HG03565 (cell line): ENCODE measurements around the gene RTN4RL1.
"Not testable (repeated sequence)": the region's sequence is repeated elsewhere in the genome, so short reads cannot be mapped to it uniquely, and the experiment has no call there.

Experiments used
- ATAC-seq: cut with Tn5 transposase; IDR thresholded peaks from one replicate; pipeline ENCODE4 v1.9.1; 2021; ENCODE audit warnings: mild to moderate bottlenecking, moderate library complexity; ENCODE audit not compliant: unreplicated experiment

The RTN4RL1 gene

DNA sequence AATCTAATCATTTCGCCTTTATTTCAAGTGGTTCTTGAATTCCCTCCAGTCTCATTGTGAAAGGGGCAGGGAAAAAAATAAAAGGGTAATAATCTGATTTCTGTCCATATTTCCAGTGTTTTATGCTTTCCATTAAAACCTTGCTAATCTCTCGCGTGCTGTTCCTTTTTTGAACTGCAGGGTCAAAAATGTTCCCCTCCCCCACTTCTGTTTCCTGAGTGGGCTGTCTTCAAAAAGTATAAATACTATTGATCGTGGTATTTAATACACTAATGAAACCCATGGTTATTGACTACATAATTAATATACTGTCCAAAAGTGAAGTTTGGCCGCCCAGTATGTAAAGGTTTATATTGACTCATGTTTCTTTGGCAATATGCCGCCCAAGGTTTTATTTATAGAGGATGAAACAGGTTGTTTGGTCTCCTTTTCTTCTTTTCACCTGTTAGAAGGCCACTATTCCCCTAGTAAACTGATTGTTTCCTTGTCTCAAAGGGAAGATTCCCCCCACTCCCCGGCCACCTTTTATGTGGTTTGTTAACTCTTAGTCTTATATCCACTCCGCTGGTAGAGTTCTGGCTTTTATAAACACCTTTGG lies 125.6 kb downstream of the RTN4RL1 start:
- ATAC-seq: no peak

DNA sequence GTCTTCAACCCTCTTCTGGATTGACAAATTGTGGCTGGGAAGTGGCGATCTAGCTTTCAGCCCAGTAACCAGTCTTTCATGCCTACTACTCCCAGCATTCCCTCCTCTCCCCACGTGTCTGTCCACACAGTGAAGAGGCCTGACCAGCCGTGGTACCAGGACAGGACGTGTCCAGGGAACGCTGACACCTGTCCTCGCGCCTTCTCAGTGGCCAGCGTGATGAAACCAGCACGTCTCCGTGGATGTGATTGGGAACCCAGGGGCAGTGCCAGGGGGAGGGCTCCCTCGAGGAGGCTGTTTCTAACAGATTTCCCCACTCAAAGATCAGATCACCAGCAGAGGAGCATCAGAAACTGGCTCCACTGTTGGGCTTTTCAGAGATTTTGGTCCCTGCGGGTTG lies 126.3 kb downstream of the RTN4RL1 start:
- ATAC-seq: no peak

DNA sequence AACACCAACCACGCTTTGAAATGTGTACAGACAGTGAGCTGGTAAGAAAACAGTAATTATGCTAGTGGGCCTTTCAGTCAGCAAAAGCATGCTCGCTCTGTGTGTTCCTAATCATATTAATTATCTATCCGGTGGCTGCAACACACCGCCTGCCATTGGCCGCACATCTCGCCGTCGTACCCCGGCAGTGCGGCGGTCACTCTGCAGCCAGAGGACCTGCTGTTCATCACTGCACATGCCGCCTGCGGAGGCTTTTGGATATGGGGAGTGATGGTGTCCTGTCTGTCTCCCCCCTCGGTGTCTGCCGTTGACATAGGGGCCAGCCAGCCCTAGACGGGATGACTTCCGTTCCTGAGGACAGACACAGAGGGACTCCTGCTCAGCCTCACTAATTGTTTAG lies 126.8 kb downstream of the RTN4RL1 start:
- no peak for ATAC-seq

DNA sequence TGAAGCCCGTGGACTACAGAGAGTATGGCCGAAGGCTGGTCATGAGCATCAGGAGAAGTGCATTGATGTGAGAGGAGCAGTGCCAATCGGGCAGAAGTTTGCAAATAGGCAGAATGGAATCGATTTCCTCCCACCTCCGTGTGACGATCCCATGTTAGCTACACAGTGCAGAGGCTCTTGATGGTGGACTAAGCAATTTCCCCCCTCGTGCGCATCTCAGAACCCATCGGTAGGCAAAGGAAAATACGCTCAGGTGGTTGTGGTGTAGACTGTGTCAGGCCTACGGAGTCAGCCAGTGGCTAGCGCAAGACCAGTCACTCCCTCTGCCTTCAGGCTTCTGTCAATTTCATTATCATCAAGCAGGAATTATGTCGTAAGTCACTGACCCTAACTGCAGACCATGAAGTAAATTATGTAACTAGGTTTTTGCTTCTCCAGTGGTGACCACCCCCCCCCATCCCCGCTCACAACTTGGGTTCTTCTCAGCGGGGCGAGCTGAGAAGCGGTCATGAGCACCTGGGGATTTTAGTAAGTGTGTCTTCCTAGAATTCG lies 128.0 kb downstream of the RTN4RL1 start:
- no peak for ATAC-seq

DNA sequence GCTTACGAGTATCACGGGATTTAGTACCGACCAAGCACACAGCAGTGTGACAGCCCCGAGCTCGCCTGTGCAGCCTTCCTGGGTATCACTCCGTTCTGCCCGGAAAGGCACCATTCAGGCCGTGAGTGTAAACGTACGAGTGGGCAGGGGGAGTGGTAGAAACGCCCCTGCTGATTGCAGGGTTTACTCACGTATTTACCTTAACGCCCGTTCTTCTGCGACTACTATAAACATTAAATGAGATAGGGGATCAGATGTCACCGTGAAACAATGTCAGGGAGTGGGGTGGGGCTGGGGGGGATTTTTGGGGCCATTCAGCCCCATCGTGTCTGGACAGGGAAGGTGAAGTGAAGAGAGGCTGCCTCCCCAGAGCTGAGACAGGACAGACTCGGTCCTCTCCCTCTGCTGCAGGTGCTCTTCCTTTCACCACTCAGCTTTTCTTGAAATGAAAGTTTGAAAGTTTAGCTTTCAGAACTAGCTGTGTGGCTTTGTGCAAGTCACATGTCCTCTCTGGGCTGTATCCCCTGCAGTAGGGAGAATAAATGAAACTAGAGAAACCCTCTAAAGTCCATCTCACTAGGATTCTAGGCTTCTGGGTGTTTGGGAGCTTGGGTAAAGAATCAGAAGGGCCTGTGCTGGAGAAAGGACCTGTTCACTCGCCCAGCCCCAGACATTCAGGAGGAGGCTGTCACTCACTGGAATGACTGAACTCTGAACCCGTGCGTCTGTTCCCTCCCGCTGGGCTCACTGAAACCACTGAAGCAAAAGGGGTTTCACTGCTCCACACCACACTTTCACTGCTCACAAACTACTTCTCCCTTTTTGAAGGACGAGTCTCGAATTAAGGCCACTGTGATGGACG lies 128.7 kb downstream of the RTN4RL1 start:
- ATAC-seq: no peak

DNA sequence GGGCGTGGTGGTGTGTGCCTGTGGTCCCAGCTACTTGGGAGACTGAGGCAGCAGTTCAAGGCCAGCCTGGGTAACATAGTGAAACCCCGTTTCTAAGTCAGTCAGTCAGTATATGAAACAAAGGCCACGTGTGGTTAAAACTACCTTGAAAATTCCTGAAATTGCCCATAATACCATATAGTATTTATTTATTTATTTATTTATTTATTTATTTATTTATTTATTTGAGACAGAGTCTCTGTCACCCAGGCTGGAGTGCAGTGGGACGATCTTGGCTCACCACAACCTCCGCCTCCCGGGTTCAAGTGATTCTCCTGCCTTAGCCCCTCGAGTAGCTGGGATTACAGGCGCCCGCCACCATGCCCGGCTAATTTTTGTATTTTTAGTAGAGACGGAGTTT lies 129.7 kb downstream of the RTN4RL1 start:
- ATAC-seq: not testable (repeated sequence)

DNA sequence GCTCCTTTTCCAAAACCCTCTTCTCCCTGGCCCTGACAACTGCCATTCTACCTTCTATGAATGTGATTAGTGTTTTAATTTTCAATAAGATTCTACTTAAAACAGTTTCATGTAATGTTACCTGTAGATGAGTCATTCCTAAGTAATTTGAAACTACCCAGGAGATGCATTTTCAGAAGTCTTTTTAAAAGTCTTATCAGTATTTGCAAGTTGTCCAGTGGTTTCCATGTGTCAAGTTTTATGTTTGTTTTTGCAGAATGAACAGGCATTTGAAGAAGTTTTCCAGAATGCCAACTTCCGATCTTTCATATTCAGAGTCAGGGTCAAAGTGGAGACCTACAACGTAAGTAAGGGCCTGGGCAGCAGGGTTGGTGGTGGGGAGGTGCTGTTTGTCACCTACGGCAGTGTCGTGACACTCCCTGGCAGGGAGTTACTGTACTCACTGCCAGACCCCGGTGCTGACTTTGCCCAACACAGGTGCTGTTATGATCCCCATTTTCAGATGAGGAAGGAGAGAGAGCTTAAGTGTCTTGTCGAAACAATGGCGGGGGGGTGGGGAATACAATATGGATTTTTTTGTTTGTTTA lies 130.3 kb downstream of the RTN4RL1 start:
- no peak for ATAC-seq

DNA sequence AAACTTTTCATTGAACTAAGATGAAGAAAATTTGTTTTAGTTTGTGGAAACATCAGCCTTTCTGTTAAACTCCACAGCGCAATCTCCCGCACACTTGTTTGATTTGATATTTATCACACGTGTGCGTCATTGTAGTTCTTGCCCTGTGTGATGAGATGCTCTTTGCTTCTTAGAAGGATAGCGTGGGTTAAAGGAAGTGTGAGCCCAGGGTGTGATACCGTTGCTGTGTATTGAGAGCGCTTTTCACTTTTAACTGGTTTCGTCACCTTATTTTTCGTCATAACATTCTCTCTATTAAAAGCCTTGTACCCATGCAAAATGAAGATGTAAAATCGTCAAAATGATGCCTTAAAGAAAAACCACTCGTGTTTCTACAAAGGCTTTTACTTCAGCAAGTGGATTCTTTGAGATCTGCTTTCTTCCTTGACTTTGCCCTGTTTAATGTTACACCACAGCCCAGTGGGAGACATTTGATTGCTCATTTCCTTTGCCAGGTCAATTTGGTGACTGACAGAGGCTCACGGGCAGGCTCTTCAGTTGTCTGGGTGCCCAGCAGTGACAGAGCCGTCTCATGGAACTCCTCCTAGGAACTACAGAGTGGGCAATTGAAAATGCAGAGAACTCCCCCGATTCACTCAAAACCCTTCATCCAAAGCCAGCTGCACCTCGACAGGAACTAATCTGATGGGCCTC lies 134.2 kb downstream of the RTN4RL1 start:
- ATAC-seq: no peak

DNA sequence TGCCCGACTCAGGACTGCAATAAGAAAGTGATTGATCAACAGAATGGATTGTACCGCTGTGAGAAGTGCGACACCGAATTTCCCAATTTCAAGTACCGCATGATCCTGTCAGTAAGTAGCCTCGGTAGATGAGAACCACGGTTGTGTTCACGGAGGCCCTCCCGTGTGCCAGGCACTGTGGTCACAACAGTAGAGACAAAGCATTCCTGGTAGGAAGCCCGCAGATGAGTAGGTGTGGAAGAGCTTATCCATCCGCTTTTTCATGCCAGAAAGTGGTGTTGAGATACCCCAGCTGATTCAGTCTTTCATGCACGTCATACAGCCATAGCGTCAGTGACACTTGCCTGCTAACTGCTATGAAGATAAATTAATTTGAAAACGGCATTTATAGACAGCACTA lies 136.4 kb downstream of the RTN4RL1 start:
- ATAC-seq: no peak
